B cell (primary cell): ENCODE measurements around the gene HARBI1. TPM values are rescaled to one million over a fixed set of nuclear protein-coding genes. Genes with fewer than 3 reads are reported as not detected.
A peak's percentile ranks its signal among the peaks of the same experiment; 100 is the strongest.

Experiments
- ATAC-seq: fragments of 200-7000 bp; cut with Tn5 transposase; one replicate; pipeline ENCODE4 v1.10.0; 2021; ENCODE audit warnings: low read depth, mild to moderate bottlenecking, moderate number of reproducible peaks, moderate library complexity
- CTCF ChIA-PET: fragments of 350-600 bp; sonication (Branson Sonifier 250); formaldehyde crosslinking; loops from one replicate; lab custom pipeline; 2021; ENCODE audit warnings: antibody characterized with exemption, inconsistent platforms; lab: Charles Lee
- POLR2A ChIA-PET: fragments of 350-600 bp; sonication (Branson Sonifier 250); formaldehyde crosslinking; loops from one replicate; lab custom pipeline; 2021; ENCODE audit warnings: antibody characterized with exemption; lab: Charles Lee
- DNase-seq: peaks from one replicate; pipeline ENCODE4 v3.0.0; 2013
- H2AFZ ChIP-seq: 2 replicates; pipeline ENCODE4 v1.6.1; 2012; ENCODE audit warnings: mild to moderate bottlenecking, low read depth, low read length; ENCODE audit not compliant: insufficient read depth, poor library complexity, severe bottlenecking
- H3K27ac ChIP-seq, 2 donors: 1 replicate in 1 of 2; 2 replicates in 1 of 2; pipeline ENCODE4 v1.5.1; 2012 to 2013; ENCODE audit warnings: low read length in 2 of 2, mild to moderate bottlenecking in 2 of 2, moderate library complexity in 1 of 2
- H3K27me3 ChIP-seq, 4 experiments: fragments of 200-600 bp in 1 of 4; sonication (generic) in 1 of 4; replicated peaks in 1 of 4; 1 replicate in 2 of 4; 2 replicates in 2 of 4; pipeline versions ENCODE4 v1.6.1 to v1.7.0; 2013 to 2016; ENCODE audit warnings: low read length in 3 of 4, mild to moderate bottlenecking in 2 of 4, mixed read lengths in 1 of 4, moderate library complexity in 1 of 4; ENCODE audit not compliant: insufficient read depth in 4 of 4, control insufficient read depth in 3 of 4; ENCODE audit errors: control extremely low read depth in 1 of 4
- H3K36me3 ChIP-seq, 2 experiments: replicated peaks in 1 of 2; 1 replicate in 1 of 2; 2 replicates in 1 of 2; pipeline versions ENCODE4 v1.6.1 to v1.7.1; 2013; ENCODE audit warnings: low read length in 1 of 2; ENCODE audit not compliant: insufficient read depth in 2 of 2, control insufficient read depth in 1 of 2; ENCODE audit errors: control extremely low read depth in 1 of 2, extremely low read depth in 1 of 2
- H3K4me1 ChIP-seq, 2 donors: fragments of 200-600 bp in 1 of 2; sonication (generic) in 1 of 2; 1 replicate in 1 of 2; 2 replicates in 1 of 2; pipeline versions ENCODE4 v1.5.1 to v1.6.1; 2013 to 2017; ENCODE audit warnings: low read length in 2 of 2; ENCODE audit not compliant: control insufficient read depth in 2 of 2, insufficient read depth in 2 of 2
- H3K4me2 ChIP-seq: replicated peaks from 2 replicates; pipeline ENCODE3; 2012; ENCODE audit warnings: mild to moderate bottlenecking, low read depth, low read length; ENCODE audit not compliant: poor library complexity, severe bottlenecking
- H3K4me3 ChIP-seq, 5 experiments: fragments of 200-600 bp in 1 of 5; sonication (generic) in 1 of 5; 1 replicate in 3 of 5; 2 replicates in 2 of 5; pipeline versions ENCODE4 v1.5.1 to v1.7.0; 2011 to 2016; ENCODE audit warnings: low read length in 4 of 5, mild to moderate bottlenecking in 4 of 5, low read depth in 2 of 5, control low read depth in 1 of 5, moderate library complexity in 1 of 5; ENCODE audit not compliant: insufficient read depth in 1 of 5; ENCODE audit errors: control extremely low read depth in 1 of 5, extremely low read depth in 1 of 5
- H3K79me2 ChIP-seq: fragments of 200-600 bp; sonication (generic); one replicate; pipeline ENCODE4 v1.6.0; 2016; ENCODE audit warnings: low read length; ENCODE audit not compliant: control insufficient read depth, insufficient read depth
- H3K9ac ChIP-seq: fragments of 200-600 bp; sonication (generic); 2 replicates; pipeline ENCODE4 v1.6.1; 2017; ENCODE audit warnings: mild to moderate bottlenecking, low read length, moderate library complexity
- H3K9me3 ChIP-seq, 3 donors: one replicate each; pipeline versions ENCODE4 v1.6.1 to v1.7.1; 2013; ENCODE audit warnings: low read length in 2 of 3; ENCODE audit not compliant: control insufficient read depth in 2 of 3, insufficient read depth in 1 of 3; ENCODE audit errors: control extremely low read depth in 1 of 3
- H4K20me1 ChIP-seq: 2 replicates; pipeline ENCODE4 v1.6.0; 2012; ENCODE audit warnings: mild to moderate bottlenecking, low read length; ENCODE audit not compliant: insufficient read depth, control insufficient read depth, poor library complexity, severe bottlenecking
- H3K27ac Mint-ChIP-seq: one replicate; pipeline ENCODE4 v1.8.0; 2021; ENCODE audit warnings: mixed read lengths
- H3K27me3 Mint-ChIP-seq: one replicate; pipeline ENCODE4 v1.8.0; 2021; ENCODE audit warnings: mixed read lengths
- H3K4me1 Mint-ChIP-seq: one replicate; pipeline ENCODE4 v1.8.0; 2021; ENCODE audit warnings: mixed read lengths
- H3K4me3 Mint-ChIP-seq: one replicate; pipeline ENCODE4 v1.8.0; 2021; ENCODE audit warnings: mixed read lengths
- H3K9me3 Mint-ChIP-seq: one replicate; pipeline ENCODE4 v1.8.0; 2022; ENCODE audit warnings: mixed read lengths; ENCODE audit not compliant: insufficient read depth
- EZH2 ChIP-seq: IDR thresholded peaks from 2 replicates; pipeline ENCODE4 v1.6.1; 2012; ENCODE audit warnings: borderline replicate concordance, low read depth, mild to moderate bottlenecking, moderate library complexity, low read length; ENCODE audit not compliant: insufficient read depth, poor library complexity, severe bottlenecking
- WGBS: methylation state at CpG from one replicate; pipeline ENCODE4 v1.1.5; 2013; ENCODE audit warnings: missing lambda C conversion rate; ENCODE audit not compliant: insufficient coverage; 5-methylcytosine and 5-hydroxymethylcytosine counted together
- intact Hi-C: fragments of 100-400 bp; cut with micrococcal nuclease; formaldehyde crosslinking; loops from one replicate; pipeline ENCODE4 v1.10.0; 2022
- polyA plus RNA-seq: library from polyadenylated mRNA; depleted of rRNA; stranded (reverse); fragments of >200 nt; gene quantifications from 2 replicates; pipeline ENCODE4 v1.2.3, GENCODE V29; 2012
- total RNA-seq, 2 donors: library from RNA; stranded (reverse); fragments of 120-200 nt in 1 of 2; gene quantifications; 1 replicate in 1 of 2; 2 replicates in 1 of 2; pipeline versions ENCODE4 v1.2.3 to v1.2.4, GENCODE V29; 2013 to 2022
- TF ChIP-seq, protein P1 (sequence below): fragments of 200-600 bp; IDR thresholded peaks from one replicate; pipeline ENCODE4 v1.8.0; 2022; ENCODE audit warnings: antibody characterized with exemption, mild to moderate bottlenecking

HARBI1 gene
- total and polyA plus RNA-seq, 2 donors (not counting 1 experiment from before 2014, with no cell fraction given): 7.7 to 8.0 TPM

- Histone ChIP-seq H4K20me1 (peaks cover 55% of the 10 kb centered on the region), H3K79me2 (peaks cover 82% of the 10 kb centered on the region), H3K9me3 (no peaks in the 10 kb centered on the region), H3K9ac (no peak overlapping the region), H3K4me2 (no peak overlapping the region), H3K4me1 (peaks cover 0 to 8% of the 10 kb centered on the region in 2 donors), H3K4me3 (no peak overlapping the region), H3K27ac (peak overlapping the region in 1 of 2 donors; percentile 21), H3K27me3 (no peaks in the 10 kb centered on the region), H2AFZ (no peak overlapping the region), H3K36me3 (peaks cover 0 to 1% of the 10 kb centered on the region in 2 experiments)
- no peak for ATAC-seq
- intact Hi-C loops: no loop called here
- Mint-ChIP-seq H3K27ac (peak overlapping the region; percentile 54), H3K27me3 (no peaks in the 10 kb centered on the region), H3K4me3 (no peak overlapping the region), H3K4me1 (peaks cover 34% of the 10 kb centered on the region), H3K9me3 (peaks cover 3% of the 10 kb centered on the region)
- ChIA-PET POLR2A (no interaction called here), CTCF (no interaction called here)
- TF ChIP-seq, protein P1, sequence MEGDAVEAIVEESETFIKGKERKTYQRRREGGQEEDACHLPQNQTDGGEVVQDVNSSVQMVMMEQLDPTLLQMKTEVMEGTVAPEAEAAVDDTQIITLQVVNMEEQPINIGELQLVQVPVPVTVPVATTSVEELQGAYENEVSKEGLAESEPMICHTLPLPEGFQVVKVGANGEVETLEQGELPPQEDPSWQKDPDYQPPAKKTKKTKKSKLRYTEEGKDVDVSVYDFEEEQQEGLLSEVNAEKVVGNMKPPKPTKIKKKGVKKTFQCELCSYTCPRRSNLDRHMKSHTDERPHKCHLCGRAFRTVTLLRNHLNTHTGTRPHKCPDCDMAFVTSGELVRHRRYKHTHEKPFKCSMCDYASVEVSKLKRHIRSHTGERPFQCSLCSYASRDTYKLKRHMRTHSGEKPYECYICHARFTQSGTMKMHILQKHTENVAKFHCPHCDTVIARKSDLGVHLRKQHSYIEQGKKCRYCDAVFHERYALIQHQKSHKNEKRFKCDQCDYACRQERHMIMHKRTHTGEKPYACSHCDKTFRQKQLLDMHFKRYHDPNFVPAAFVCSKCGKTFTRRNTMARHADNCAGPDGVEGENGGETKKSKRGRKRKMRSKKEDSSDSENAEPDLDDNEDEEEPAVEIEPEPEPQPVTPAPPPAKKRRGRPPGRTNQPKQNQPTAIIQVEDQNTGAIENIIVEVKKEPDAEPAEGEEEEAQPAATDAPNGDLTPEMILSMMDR: no peak
- TF ChIP-seq EZH2: no peak
- DNase-seq: no peak
- no CpG with 5 or more reads among the region's 1 CpG for WGBS
Observed at GRCh38 chr11:46574656-46575055, 42.4 kb downstream of the HARBI1 start.

GRCh38 chr11:46570790-46571398 lies 46.1 kb downstream of the HARBI1 start:
- peaks cover 3% of the 10 kb centered on the region for H3K9me3 Mint-ChIP-seq
- H3K4me1 Mint-ChIP-seq: peaks cover 20% of the 10 kb centered on the region
- Histone ChIP-seq H3K4me2 (no peak overlapping the region), H3K36me3 (peaks cover 0 to 1% of the 10 kb centered on the region in 2 experiments), H4K20me1 (peaks cover 57% of the 10 kb centered on the region), H3K27ac (no peak overlapping the region), H3K9ac (no peak overlapping the region), H2AFZ (no peak overlapping the region), H3K79me2 (peaks cover 88% of the 10 kb centered on the region), H3K27me3 (no peaks in the 10 kb centered on the region), H3K4me1 (peaks cover 0 to 8% of the 10 kb centered on the region in 2 donors), H3K9me3 (no peaks in the 10 kb centered on the region), H3K4me3 (no peak overlapping the region)
- H3K4me3 Mint-ChIP-seq: no peak overlapping the region
- TF ChIP-seq, protein P1: no peak
- no peak for TF ChIP-seq EZH2
- no CpG with 5 or more reads among the region's 2 CpGs for WGBS
- CTCF ChIA-PET: interaction anchor here (1.6 kb wide), 1 partner anchor 10 kb away, joined by 4 read pairs; no protein-coding TSS in a partner anchor
- intact Hi-C loops: no loop called here
- DNase-seq (no peak), ATAC-seq (no peak)
- no peak overlapping the region for H3K27ac Mint-ChIP-seq
- no peaks in the 10 kb centered on the region for H3K27me3 Mint-ChIP-seq
- POLR2A ChIA-PET: no interaction called here
